Parathyroid adenoma (tissue), 2 donors: ENCODE measurements around the gene HRCT1.

Experiments
- H2AFZ ChIP-seq: fragments of 300-600 bp; sonication (generic); one replicate; pipeline ENCODE4 v1.7.0; 2017; ENCODE audit warnings: antibody characterized with exemption, mild to moderate bottlenecking
- H3K27ac ChIP-seq: fragments of 300-600 bp; sonication (generic); one replicate; pipeline ENCODE4 v1.7.0; 2017
- H3K27me3 ChIP-seq: fragments of 300-600 bp; sonication (generic); one replicate; pipeline ENCODE4 v1.7.0; 2017; ENCODE audit warnings: low read length; ENCODE audit not compliant: control insufficient read depth, insufficient read depth
- H3K36me3 ChIP-seq: fragments of 300-600 bp; sonication (generic); one replicate; pipeline ENCODE4 v1.7.0; 2017; ENCODE audit warnings: low read length; ENCODE audit not compliant: control insufficient read depth, insufficient read depth
- H3K4me1 ChIP-seq: fragments of 300-600 bp; sonication (generic); one replicate; pipeline ENCODE4 v1.7.0; 2017; ENCODE audit warnings: control low read depth
- H3K4me2 ChIP-seq: fragments of 300-600 bp; sonication (generic); one replicate; pipeline ENCODE4 v1.7.0; 2017; ENCODE audit warnings: low read length
- H3K4me3 ChIP-seq: fragments of 300-600 bp; sonication (generic); one replicate; pipeline ENCODE4 v1.7.0; 2017; ENCODE audit warnings: low read depth, low read length
- H3K79me2 ChIP-seq: fragments of 300-600 bp; sonication (generic); one replicate; pipeline ENCODE4 v1.7.0; 2017; ENCODE audit warnings: control low read depth
- H3K9ac ChIP-seq: fragments of 300-600 bp; sonication (generic); one replicate; pipeline ENCODE4 v1.7.0; 2017; ENCODE audit warnings: mild to moderate bottlenecking
- H3K9me3 ChIP-seq: fragments of 300-600 bp; sonication (generic); one replicate; pipeline ENCODE4 v1.7.0; 2017; ENCODE audit warnings: low read length; ENCODE audit not compliant: control insufficient read depth
- CTCF ChIP-seq: fragments of 300-600 bp; sonication (generic); IDR thresholded peaks from one replicate; pipeline ENCODE4 v1.7.0; 2017; ENCODE audit warnings: antibody characterized with exemption, mild to moderate bottlenecking
- donor health status: primary hyperparathyroidism.

The HRCT1 gene

GRCh38 chr9:35899021-35899420, 7.0 kb upstream of the HRCT1 start:
- H3K9me3 ChIP-seq = no peaks in the 10 kb centered on the region
- no peaks in the 10 kb centered on the region for H3K27me3 ChIP-seq
- no peak overlapping the region for H2AFZ ChIP-seq

GRCh38 chr9:35903049-35903448, 3.0 kb upstream of the HRCT1 start:
- H3K9ac ChIP-seq = no peak overlapping the region
- H3K27me3 ChIP-seq = no peaks in the 10 kb centered on the region
- no peak overlapping the region for H3K4me2 ChIP-seq
- no peaks in the 10 kb centered on the region for H3K4me1 ChIP-seq
- H3K4me3 ChIP-seq = no peak overlapping the region
- H3K79me2 ChIP-seq = no peaks in the 10 kb centered on the region
- no peak overlapping the region for H2AFZ ChIP-seq
- H3K9me3 ChIP-seq = no peaks in the 10 kb centered on the region
- TF ChIP-seq CTCF = peak; percentile 67
- H3K27ac ChIP-seq = no peak overlapping the region
- no peaks in the 10 kb centered on the region for H3K36me3 ChIP-seq

More at GRCh38 chr9:35899021-35899420, 7.0 kb upstream of the HRCT1 start:
- TF ChIP-seq CTCF = no peak
- no peak overlapping the region for H3K9ac ChIP-seq
- no peaks in the 10 kb centered on the region for H3K79me2 ChIP-seq
- H3K4me3 ChIP-seq = no peak overlapping the region
- no peaks in the 10 kb centered on the region for H3K4me1 ChIP-seq
- H3K27ac ChIP-seq = no peak overlapping the region
- no peaks in the 10 kb centered on the region for H3K36me3 ChIP-seq
- no peak overlapping the region for H3K4me2 ChIP-seq

GRCh38 chr9:35904338-35904737, 1.7 kb upstream of the HRCT1 start:
- Histone ChIP-seq H3K4me1 (peaks cover 7% of the 10 kb centered on the region), H3K9me3 (no peaks in the 10 kb centered on the region), H3K9ac (no peak overlapping the region), H3K79me2 (no peaks in the 10 kb centered on the region), H3K27me3 (no peaks in the 10 kb centered on the region), H3K4me3 (no peak overlapping the region), H2AFZ (no peak overlapping the region), H3K27ac (no peak overlapping the region), H3K36me3 (no peaks in the 10 kb centered on the region), H3K4me2 (no peak overlapping the region)
- TF ChIP-seq CTCF = no peak

GRCh38 chr9:35905051-35905781, 786 bp upstream of the HRCT1 start:
- Histone ChIP-seq H3K27ac (no peak overlapping the region), H3K36me3 (no peaks in the 10 kb centered on the region), H3K9me3 (no peaks in the 10 kb centered on the region), H3K4me1 (peaks cover 7% of the 10 kb centered on the region), H3K9ac (no peak overlapping the region), H3K4me3 (no peak overlapping the region), H3K79me2 (no peaks in the 10 kb centered on the region), H3K4me2 (no peak overlapping the region), H3K27me3 (no peaks in the 10 kb centered on the region), H2AFZ (peak overlapping the region; percentile 53)
- TF ChIP-seq CTCF = no peak
